GM12892 (cell line): ENCODE results near the gene RBCK1.

Experiments used
- POLR2A ChIP-seq: IDR thresholded peaks from 2 replicates; pipeline ENCODE4 v1.6.1; 2011; ENCODE audit warnings: low read depth, low read length, control low read depth
- POLR2AphosphoS5 ChIP-seq: IDR thresholded peaks from 2 replicates; pipeline ENCODE4 v1.6.1; 2011; ENCODE audit warnings: low read depth, low read length, control low read depth
- TAF1 ChIP-seq: IDR thresholded peaks from 2 replicates; pipeline ENCODE4 v1.6.1; 2011; ENCODE audit warnings: low read depth, mild to moderate bottlenecking, control low read depth, low read length, borderline replicate concordance

DNA sequence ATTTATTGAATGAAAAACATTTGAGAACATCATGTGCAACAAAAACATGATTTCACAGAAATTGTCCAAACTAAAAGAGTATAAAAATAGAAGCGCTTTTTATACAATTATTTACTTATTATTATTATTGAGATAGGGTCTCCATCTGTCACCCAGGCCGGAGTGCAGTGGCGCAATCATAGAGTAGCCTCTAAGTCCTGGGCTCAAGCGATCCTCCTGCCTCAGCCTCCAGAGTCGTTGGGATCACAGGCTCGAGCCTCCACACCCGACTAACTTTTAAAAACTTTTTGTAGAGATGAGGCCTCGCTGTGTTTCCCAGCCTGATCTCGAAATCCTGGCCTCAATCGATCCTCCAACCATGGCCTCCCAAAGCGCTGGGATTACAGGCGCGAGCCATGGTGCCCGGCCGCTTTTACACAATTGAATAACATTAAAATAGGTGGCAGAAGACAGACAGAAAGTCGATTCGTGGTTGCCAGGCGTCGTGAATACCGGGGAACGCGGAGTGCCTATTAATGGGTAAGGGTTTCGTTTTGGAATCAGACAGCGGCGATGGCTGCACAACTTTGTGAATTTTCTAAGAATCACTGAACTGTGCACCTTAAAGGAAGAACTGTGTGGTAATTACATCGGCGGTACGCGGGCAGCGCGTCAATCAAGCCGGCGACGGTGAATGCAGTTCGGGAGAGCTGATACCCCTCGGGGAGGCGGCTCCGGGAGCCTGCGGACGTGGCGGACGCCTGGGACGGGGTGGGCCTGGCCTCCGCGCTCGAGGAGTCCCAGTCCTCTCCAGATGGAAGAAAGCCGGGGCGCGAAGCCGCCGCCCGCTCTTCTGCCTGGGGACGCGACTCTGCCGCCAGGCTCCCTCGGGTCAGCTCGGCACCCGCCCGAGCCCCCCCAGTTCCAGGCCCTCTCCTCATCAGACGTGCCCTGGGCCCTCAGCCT is 53.4 kb downstream of the RBCK1 start:
- no peak for TF ChIP-seq POLR2A
- no peak for TF ChIP-seq POLR2AphosphoS5
- 0 out of 2 replicates have a peak, but pooled peaks have one; percentile 3 for TF ChIP-seq TAF1
